Measurements from ENCODE around the gene MEN1.
"Not testable (repeated sequence)": the region's sequence is repeated elsewhere in the genome, so short reads cannot be mapped to it uniquely, and the experiment has no call there.

Gene MEN1

DNA sequence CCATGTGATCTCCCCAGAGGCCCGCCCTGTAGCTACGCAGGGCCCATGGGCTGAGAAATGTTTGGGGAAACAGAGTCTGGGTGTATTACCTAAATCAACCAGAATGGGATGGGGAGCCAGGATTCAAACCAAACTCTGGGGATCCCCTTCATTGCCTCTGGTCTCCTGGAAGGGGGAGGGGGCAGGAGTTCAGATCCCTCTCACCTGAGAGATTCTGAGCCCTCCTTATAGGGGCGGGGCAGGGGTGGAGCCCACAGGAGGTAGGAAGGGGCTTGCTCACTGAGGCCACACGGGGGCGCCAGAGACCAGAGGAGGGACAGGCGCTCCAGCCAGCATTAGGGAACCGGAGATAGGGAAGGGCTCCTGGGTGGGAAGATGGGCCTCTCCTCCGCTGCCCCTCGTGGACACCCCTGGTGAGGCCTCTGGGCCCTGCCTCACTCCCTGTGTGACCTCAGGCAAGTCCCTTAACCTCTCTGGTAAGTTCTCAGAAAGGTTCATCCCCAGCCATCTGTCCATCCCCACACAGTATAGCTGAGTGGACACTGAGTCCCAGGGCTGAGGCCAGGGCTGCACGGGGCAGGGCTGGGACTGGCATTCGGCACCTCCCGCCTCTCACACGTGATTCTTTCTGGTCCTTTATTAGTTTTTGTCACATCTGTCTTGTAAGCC is 36.8 kb upstream of the MEN1 start:
- peak; percentile 79 to 99 (median 93) for DNase-seq
- intact Hi-C loops (cut with DNase I), result loop anchor here (1.0 to 5.0 kb wide), 2 partner anchors 47 to 165 kb away; partner anchors contain the start of gene ARL2

DNA sequence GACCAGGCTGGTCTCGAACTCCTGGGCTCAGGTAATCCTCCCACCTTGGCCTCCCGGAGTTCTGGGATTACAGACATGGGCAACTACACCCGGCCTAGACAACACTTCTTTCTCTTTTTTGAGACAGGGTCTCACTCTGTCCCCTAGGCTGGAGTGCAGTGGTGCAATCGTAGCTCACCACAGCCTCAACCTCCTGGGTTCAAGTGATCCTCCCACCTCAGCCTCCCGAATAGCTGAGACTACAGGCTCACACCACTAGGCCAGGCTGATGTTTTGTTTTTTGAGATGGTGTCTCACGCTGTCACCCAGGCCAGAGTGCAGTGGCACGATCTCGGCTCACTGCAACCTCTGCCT is 35.4 kb upstream of the MEN1 start:
- not testable (repeated sequence) for DNase-seq

DNA sequence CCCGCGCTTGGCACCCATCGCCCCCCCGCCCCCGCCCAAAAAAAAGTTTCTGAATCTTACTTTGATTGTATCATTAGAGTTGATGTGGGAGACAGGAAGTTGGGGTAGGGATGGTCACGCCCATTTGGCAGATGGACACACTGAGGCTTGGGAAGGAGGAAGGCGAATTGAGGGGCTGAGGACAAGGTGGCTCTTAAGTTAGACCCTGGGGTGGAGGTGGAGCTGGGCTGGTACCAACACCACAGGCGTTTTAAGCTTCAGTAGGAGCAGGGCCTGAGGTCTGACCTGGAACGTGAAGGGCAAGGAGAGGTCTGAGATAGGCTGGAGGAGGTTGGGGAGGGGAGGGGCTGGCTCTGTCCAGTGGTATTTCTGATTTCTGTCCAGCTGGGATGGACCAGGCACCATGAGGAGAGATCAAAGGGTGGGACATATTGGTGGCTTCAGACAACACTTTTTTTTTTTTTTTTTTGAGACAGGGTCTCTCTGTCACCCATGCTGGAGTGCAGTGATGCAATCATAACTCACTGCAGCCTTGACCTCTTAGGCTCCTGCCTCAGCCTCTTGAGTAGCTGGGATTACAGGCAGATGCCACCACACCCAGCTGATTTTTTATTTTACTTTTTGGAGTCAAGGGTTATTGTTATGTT is 34.9 kb upstream of the MEN1 start:
- DNase-seq, result no peak
- intact Hi-C loops (cut with DNase I), result loop anchor here (5.0 kb wide), 1 partner anchor 167 kb away; the partner anchor contains the start of gene ARL2

More for the DNA sequence above, 35.4 kb upstream of the MEN1 start:
- intact Hi-C loops (cut with DNase I), result loop anchor here (5.0 kb wide), 1 partner anchor 167 kb away; the partner anchor contains the start of gene ARL2

DNA sequence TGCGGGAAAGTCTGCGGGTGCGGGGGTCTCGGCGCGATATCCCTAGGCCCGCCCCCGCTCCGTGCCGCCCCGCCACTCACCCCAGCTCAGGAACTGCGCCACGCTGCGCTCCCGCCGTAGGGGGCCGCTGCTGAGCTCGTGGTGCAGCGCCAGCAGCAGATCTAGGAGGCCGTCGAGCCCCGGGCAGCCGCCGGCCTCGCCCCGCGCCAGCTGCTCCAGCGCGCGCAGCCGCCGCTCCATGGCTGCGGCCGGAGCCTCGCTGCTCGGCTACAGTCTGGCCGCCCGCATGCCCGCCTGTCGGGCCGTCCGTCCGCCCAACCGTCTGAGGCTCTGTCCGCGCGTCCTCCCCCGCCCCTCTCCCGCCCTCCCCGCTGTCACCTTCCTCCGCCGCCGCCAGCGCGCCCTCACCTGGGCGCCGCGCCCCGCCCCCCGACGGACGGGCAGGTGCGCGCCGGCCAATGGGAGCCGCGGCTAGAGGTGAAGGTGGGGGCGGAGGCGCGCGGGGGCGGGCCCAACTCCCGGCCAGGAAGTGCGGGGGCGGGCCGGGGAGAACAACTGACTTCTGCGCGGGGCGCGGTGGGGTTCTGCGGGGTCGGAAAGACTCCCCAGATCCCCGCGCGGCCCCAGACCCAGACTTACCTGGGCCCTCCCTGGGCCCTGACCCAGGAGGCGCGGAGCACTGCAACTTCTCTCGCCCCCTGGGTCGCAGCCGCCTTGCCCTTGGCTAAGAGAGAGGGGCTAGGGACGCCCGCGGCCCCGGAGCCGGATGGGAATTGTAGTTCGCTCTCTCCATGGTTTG is 34.2 kb upstream of the MEN1 start, which contains the start of gene CDC42BPG:
TSS of gene CDC42BPG (minus strand) at position 324 of the 799 bp plus-strand sequence. CDS start at position 240, 84 bp downstream.
- peak in 3 of 10 donors; percentile 21 to 81 (median 53) for DNase-seq
- intact Hi-C loops (cut with DNase I), result loop anchor here (5.0 kb wide), 1 partner anchor 168 kb away; the partner anchor contains the start of gene ARL2

DNA sequence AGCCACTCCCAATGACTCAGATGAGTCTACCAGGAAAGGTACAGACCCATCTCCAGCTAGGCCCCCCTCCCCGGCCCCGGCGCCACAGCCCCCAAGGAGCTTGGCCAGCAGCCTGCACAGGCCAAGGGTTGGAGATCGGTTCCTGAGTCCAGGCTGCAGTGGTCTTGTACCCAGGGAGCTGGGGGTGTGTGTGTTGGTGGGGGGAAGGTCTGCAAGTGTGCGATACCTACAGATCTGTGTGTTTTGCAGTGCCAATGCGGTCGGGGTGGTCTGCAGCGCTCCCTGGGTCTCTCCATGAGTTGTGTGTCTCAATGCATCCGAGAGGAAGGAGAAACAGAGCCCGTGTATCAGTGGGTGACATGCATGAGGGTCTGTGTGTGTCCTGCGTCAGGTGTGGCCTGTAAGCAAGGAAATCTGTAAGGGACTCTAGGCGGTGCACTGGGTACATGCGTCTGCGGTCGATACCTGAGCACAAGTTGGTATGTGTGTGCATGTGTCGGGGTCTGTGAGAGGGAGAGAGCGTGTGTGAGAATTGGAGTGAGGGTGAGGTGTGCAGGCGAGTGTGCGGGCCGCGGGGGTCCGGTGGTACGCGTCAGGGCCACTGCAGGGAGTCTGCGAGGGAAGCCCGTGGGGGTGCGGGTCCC is 33.5 kb upstream of the MEN1 start:
- intact Hi-C loops (cut with DNase I), result no loop called here
- DNase-seq, result no peak

DNA sequence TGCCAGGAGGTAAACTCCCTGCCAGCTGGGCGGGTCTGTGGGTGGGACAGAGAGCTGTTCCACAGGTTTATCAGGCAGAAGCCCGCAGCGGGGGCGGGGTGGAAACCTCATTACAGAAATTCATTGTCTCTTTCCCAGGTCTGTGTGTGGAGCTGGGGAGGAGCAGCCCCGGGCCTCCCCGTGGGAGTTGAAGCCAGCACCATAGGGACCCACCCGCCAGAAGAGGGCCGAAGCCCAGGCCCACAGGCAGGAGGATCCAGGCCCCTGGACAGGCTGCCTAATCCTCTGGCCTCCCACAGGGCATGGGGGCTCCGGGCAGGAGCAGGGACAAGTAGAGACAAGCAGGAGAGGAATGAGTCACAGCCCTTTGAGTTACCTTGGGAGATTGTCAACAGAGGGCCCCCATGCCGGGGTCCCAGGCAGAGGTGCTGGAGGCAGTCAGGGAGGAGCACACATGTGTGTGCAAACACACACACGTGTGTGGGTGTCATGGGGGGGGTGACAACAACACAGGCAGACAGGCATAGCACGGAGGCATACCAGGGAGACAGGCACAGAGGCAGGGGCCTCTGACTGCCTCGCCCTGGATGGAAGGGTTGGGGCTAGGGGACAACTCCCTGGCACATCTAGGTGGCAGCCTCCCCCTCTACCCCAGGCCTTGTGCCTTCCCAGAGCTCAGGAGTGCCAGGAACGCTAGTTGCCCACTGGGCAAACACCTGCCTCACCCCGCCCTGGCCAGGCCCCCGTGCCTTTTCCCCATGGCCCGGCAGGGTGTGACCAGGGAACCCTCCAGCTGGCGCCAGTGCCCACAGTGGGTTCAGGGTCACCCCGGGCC is 32.7 kb upstream of the MEN1 start:
- DNase-seq, result no peak
- intact Hi-C loops (cut with DNase I), result no loop called here

DNA sequence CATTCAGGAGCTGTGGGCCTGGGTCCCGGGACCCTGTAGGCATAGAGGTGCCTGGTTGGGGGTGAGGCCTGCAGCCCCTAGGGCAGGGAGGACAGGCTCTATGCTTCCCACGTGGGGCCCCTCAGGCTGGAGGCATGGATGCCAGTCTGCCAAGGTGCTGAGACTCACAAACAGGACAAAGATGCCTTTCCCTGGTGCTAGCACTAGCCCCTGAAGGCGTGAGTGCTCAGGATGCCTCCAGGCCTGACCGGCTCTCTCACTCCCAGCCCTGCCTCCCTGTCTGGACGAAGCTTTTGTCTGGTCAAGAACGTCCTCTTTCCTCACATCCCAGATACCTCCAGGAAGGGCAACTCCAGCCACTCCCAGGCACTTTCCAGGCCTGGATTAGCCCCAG is 32.0 kb upstream of the MEN1 start:
- intact Hi-C loops (cut with DNase I), result no loop called here
- no peak for DNase-seq

DNA sequence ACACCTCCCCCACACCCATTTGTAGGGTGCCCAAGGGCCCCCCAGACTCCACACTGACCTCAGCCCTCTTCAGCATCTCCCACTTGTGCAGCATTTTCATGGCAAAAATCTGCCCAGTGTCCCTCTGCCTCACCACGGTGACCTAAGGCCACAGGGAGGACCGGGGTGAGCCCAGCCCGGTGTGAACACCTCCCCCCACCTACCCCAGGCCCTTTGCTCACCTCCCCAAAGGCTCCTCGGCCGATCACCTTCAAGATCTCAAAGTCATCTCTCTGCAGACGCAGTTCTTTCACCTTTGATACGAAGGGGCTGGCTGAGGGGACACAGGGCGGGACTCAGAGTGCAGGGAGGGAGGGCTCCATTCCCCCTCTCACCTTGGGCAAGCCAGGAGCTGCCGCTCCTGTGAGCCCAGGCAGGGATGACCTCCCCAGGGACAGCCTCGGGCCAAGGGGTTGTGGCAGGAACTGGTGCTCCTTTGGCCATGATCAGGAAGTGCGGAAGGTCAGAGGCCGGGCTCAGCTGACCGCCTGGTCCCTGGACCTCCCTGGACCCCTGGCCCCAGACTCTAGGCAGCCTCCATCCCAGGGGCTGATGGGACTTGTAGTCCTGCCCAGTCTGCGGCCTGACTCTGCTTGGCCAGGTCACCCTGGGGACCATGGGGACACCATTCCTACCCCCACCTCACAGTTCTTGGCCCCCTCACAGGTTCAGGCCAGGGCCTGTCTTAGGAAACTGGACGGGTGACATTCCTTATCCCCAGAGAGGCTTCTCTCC is 31.4 kb upstream of the MEN1 start:
- intact Hi-C loops (cut with DNase I), result no loop called here
- no peak for DNase-seq

DNA sequence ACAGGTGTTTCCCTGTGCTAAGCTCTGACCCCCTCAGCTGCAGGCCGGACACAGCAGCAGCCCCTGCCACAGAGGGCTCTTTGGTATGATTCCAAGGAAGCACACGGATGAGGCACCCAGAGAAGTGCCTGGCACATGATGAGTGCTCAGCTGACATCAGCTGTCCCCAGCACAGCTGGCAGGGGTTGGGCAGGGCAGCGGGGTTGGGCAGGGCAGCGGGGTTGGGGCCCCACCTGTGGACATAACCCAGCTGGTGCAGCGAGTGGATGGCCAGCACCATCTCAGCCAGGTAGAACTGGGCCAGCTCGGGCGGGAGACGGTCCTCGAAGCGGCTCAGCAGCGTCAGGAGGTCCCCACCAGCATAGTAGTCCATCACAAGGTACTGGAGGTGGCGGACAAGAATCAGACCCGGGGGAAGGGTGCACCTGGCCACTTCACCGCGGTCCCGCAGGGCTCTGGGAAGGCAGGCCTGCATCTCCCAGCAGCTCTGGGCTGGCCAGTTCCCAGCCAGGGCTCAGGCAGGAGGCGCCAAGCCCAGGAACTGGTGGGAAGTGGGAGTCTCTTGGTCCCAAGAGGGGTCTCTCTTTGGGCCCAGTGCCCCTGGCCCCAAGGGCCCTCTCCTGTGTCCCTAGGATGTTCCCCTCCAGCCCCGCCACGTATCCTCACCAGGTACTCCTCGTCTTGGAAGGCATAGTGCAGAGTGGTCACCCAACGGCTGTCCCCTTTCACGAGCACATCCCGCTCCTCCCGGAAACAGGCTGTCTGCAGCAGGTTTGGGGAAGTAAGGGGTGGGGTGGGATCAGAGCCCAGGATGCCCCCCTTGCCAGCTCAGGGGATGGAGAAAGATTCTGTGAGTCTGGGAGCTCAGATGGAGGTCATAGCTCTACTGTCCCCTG is 29.8 kb upstream of the MEN1 start:
- intact Hi-C loops (cut with DNase I), result no loop called here
- no peak for DNase-seq

DNA sequence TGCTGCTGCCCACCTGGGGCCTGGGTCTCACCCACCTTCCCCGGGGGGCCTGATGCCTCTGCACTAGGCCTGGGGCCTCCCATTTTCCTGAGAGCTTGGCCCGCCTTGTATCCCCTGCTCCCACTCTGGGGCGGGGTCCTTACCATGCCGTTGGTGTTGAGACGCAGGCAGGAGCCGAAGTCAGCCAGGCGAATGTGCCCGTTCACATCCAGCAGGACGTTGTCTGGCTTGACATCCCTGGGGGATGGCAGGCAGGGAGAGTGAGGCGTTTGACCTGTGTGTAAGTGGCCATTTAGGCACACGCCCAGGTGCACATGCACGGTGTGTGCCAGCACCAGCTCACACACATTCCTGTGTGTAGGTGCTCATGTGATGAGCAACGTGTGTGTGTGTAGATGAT is 29.0 kb upstream of the MEN1 start:
- intact Hi-C loops (cut with DNase I), result no loop called here

DNA sequence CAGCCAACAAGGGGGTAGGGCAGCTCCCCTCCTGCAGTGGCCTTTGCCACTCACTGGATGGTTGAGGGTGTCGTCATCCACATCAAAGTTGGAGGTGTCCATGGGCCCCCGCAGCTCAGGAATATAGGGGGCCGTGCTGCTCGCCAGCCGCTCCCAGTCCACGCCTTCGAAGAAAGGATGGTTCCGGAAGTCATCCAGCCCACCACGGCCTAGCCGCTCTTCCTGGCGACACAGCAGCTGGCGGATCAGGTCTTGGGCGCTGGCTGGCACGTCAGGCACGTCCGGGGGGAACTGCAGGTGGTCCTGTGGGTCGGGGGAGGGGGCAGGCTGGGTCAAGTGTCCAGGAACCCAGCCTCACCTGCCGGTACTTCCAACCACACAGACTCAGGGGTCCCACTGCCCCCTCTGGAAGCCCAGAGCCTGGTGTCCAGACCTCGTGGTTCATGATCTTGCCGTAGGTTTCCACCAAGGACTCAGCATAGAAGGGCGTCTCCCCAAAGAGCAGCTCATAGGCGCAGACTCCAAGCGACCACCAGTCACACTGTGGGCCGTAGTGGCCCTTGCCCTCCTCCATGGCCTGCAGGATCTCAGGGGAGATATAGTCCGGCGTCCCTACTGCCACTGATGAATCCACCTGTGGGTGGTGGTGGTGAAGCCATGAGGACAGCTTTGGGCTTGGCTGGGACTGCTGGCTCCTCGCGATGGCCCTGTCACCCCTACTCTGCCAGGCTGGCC is 28.4 kb upstream of the MEN1 start:
- no peak for DNase-seq
- intact Hi-C loops (cut with DNase I), result no loop called here

More for the DNA sequence above, 29.0 kb upstream of the MEN1 start:
- DNase-seq, result no peak

DNA sequence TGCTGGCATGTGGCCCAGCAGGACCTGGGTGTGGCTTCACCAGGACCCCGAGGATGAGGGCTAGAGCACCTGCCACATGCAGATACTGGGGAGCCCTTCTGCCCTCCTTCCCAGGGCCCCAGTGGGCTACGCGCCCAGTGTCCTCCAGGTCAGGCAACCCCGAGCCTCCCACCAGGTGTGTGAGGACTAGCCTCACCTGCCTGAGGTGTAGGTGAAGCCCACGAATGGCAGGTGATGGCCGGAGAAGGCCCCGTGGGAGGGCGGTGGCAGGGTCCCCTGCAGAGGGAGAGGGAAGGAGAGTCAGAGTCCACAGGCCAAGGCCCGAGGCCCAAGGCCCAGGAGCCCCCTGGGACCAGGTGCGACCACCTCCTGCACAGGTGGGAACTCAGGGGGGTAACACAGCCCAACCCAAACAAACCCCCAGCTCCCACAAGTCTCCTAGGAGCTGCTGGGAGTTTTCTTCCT is 27.6 kb upstream of the MEN1 start:
- no peak for DNase-seq
- intact Hi-C loops (cut with DNase I), result no loop called here

DNA sequence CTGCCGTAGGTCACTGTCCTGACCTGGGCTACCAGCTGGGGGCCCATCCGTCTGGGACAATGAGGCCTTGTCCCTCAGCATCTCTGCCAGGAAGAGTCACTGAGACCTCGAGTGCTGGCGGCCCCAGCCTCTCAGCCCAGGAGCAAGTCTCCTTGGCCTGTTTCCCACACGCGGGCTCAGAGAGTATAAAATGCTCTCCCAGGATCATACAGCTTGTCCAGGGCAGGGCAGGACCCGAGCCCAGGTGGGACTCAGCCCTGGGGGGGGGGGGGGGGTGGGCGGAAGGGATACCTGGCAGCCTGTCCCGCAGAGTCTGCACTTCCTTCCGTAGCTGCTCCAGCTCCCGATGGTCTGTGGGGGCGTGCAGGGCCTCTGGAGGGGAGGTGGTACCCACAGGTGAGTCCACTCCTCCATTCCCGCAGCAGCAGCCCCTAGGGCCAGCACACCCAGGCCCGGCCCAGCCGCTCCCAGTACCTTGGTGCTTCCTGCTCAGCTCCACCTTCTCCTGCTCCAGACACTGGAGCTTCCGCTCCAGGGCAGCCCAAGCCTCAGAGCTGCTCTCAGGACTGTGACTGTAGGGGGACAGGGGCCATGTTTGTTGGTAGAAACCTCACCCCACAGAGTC is 26.2 kb upstream of the MEN1 start:
- intact Hi-C loops (cut with DNase I), result no loop called here
- DNase-seq, result no peak

DNA sequence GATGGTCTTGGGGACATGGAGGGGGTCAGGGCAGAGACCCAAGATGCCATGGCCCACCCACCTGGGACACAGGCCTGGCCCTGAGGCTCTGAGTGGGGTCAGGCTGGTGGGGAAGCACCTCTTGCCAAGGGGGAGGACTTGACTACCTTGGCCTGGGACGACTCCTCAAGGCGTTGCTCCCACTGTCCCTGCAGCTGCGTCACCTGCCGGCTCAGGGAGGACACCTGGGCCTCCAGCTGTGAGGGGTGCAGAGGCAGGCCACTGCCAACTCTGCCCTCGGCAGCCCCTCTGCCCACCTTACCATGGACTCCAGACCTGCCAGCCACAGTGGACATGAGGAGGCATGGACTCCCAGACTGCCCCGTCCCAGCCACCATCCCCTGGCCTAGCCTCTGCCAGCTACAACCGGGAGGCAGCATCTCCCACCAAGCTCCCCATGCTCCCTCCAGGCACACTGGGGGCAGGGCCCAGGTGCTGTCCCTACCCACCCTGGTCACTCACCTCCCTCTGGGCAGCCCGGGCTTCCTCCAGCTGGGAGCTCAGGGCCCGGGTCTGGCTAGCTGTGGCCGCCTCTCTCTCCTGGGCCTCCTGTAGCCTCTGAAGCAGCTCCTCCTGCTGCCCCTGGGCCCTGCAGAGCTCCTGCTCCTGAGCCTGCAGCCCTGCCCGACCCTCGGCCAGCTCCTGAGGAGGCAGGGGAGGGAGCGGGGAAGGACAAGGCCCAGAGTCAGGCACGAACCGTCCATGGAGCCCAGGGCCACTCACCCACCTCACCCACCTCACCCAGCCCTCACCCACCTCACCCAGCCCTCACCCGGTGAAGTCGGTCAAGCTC is 25.5 kb upstream of the MEN1 start:
- intact Hi-C loops (cut with DNase I), result no loop called here
- DNase-seq, result no peak

DNA sequence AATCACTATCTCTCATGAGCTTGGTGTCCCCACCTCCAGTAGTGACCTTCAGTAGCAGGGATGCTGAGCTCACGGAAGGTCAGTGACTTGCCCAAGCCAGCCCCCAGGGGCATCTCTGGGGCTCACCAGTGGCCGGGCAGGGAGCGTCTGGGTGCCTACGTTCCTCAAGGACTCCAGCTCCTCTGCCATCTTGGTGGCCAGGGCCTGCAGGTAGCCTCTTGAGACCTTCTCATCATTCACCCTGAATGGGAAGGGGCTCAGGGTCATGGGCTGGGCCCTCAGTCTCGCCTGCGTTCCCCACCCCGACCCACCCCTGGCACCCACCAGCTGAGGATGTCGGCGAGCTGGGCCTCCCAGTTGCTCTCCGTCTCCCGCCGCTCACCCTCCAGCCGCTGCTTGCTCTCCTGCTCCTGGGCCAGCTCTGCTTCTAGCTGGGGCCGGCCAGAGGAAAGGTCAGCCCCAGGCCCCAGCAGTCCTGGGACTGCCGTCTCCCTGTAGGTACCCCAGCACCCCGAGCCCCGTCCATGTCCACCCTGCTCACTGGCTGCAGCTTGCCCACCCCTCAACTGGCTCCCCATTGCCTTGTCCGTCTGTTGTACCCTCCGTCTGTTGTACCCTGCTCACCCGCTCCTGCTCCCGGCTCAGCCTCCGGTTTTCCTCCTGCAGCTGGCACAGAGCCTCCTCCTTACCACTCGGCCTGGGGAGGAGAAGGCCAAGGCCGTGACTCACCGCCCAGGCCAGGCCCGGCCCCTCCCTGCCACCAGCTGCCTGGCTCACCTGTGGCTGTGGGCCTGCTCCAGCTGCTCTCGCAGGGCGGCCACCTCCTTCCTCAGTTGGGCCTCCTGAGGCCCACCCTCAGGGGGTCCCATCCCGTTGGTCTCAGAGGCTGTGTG is 24.6 kb upstream of the MEN1 start:
- DNase-seq, result no peak
- intact Hi-C loops (cut with DNase I), result no loop called here
